ENCODE data around the gene KRTAP4-6. TPM values are rescaled to one million over a fixed set of nuclear protein-coding genes. Genes with fewer than 3 reads are reported as not detected.
A peak's percentile ranks its signal among the peaks of the same experiment; 100 is the strongest.

The KRTAP4-6 gene
- total RNA-seq, 1 experiment from 2014 or later: not detected

- no peaks in the 10 kb centered on the region for H3K9me3 ChIP-seq (ENCODE audit: low read length)
- peak overlapping the region; percentile 48 for H3K4me2 ChIP-seq (ENCODE audit: low read length)
- CTCF ChIA-PET: no interaction called here
- no peaks in the 10 kb centered on the region for H4K20me1 ChIP-seq (ENCODE audit: low read length)
- ATAC-seq (peak; percentile 96), DNase-seq (peak; percentile 80)
- intact Hi-C loops (cut with micrococcal nuclease): loop anchor here (1.0 kb wide), 1 partner anchor 8 kb away; the partner anchor contains the start of gene KRTAP4-6
- no peaks in the 10 kb centered on the region for H3K9me2 ChIP-seq (replicated peaks; ENCODE audit: low read length)
- no peak overlapping the region for H3K9ac ChIP-seq (ENCODE audit: low read length)
- H2AFZ ChIP-seq (ENCODE audit: low read length): no peak overlapping the region; the same call in 1 of the 2 replicates
- POLR2A ChIA-PET (ENCODE audit: unreplicated experiment): interaction anchor here (0.6 to 0.7 kb wide), 2 partner anchors 73 to 191 kb away, joined by 4 to 5 read pairs; no protein-coding TSS in a partner anchor
- BruUV-seq (replicated peaks): no TSS peak
- no peaks in the 10 kb centered on the region for H3K36me3 ChIP-seq (ENCODE audit: low read depth, low read length)
- no peak overlapping the region for H3K4me3 ChIP-seq (ENCODE audit: low read length)
- peaks cover 7% of the 10 kb centered on the region for H3F3A ChIP-seq (ENCODE audit: low read length, unreplicated experiment)
- peak overlapping the region; percentile 56 for H3K27ac ChIP-seq (ENCODE audit: low read length)
- H3K27me3 ChIP-seq (ENCODE audit: low read length): no peaks in the 10 kb centered on the region
- no peaks in the 10 kb centered on the region for H3K79me2 ChIP-seq (ENCODE audit: low read length)
- TF ChIP-seq EZH2 (IDR thresholded peaks at IDR 0.05; ENCODE audit: low read length, unreplicated experiment): no peak
- H3K4me1 ChIP-seq (ENCODE audit: insufficient read depth, low read length): peaks cover 39% of the 10 kb centered on the region
Measured at GRCh38 chr17:41131979-41132378, 8.4 kb downstream of the KRTAP4-6 start.

DNA sequence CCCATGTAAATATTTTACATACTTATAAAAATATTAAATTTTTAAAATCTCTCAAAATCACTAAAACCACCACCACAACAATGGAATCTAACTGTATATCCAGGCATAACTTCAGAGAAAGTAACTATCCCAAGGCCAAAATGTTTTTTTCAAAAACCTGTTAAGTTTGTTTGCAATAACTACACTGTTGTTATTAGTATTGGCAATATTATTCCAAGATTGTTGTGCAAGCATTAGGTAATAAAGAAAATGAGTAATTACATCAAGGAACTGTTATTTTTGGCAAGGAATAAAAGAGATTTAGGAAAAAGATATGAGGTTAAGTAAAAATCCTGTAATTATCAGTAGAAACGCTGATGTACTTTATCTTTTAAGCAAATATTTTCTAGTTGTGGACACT is 13.0 kb downstream of the KRTAP4-6 start:
- Histone ChIP-seq H3K4me2 (ENCODE audit: low read length) (no peak overlapping the region), H3K27me3 (ENCODE audit: low read length) (no peaks in the 10 kb centered on the region), H2AFZ (ENCODE audit: low read length) (no peak overlapping the region), H3K27ac (ENCODE audit: low read length) (no peak overlapping the region), H3K79me2 (ENCODE audit: low read length) (no peaks in the 10 kb centered on the region), H3K9ac (ENCODE audit: low read length) (no peak overlapping the region), H3F3A (ENCODE audit: low read length, unreplicated experiment) (peaks cover 7% of the 10 kb centered on the region), H3K36me3 (ENCODE audit: low read depth, low read length) (no peaks in the 10 kb centered on the region), H3K9me2 (replicated peaks; ENCODE audit: low read length) (no peaks in the 10 kb centered on the region), H3K4me1 (ENCODE audit: insufficient read depth, low read length) (peaks cover 18% of the 10 kb centered on the region), H3K9me3 (ENCODE audit: low read length) (no peaks in the 10 kb centered on the region), H3K4me3 (ENCODE audit: low read length) (no peak overlapping the region), H4K20me1 (ENCODE audit: low read length) (no peaks in the 10 kb centered on the region)
- intact Hi-C loops (cut with micrococcal nuclease): no loop called here
- CTCF ChIA-PET: no interaction called here
- BruUV-seq (replicated peaks): no TSS peak
- no peak for ATAC-seq
- TF ChIP-seq CTCF (conservative IDR thresholded peaks at IDR 0.05; ENCODE audit: low read depth, low read length) (no peak), EZH2phosphoT487 (IDR thresholded peaks at IDR 0.05; ENCODE audit: borderline replicate concordance, low read length) (no peak), EZH2 (IDR thresholded peaks at IDR 0.05; ENCODE audit: low read length, unreplicated experiment) (no peak)
- no peak for DNase-seq
- POLR2A ChIA-PET (ENCODE audit: unreplicated experiment): no interaction called here

DNA sequence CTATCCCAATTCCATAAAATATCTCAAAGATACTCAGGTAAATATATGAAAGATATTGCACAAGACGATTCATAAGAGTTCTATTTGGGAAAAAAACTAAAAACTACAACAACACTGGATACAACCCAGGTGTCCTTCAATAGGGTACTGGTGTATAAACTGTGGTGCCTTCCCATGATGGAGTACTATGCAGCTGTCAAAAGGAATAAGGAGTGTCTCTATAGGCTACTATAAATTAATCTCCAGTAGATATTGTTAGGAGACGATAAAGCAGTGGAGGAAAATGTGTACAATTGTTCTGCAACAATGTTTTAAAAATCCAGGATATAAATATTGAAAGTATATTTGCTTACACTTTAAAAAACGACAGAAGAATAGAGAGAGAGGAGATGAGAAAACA is 13.9 kb downstream of the KRTAP4-6 start:
- Histone ChIP-seq H3K27ac (ENCODE audit: low read length) (no peak overlapping the region), H3K27me3 (ENCODE audit: low read length) (no peaks in the 10 kb centered on the region), H3K9me3 (ENCODE audit: low read length) (no peaks in the 10 kb centered on the region), H3K79me2 (ENCODE audit: low read length) (no peaks in the 10 kb centered on the region), H4K20me1 (ENCODE audit: low read length) (no peaks in the 10 kb centered on the region), H3K4me3 (ENCODE audit: low read length) (no peak overlapping the region), H3K4me1 (ENCODE audit: insufficient read depth, low read length) (peaks cover 9% of the 10 kb centered on the region), H3K36me3 (ENCODE audit: low read depth, low read length) (no peaks in the 10 kb centered on the region), H3K4me2 (ENCODE audit: low read length) (no peak overlapping the region), H3K9me2 (replicated peaks; ENCODE audit: low read length) (no peaks in the 10 kb centered on the region), H2AFZ (ENCODE audit: low read length) (no peak overlapping the region), H3F3A (ENCODE audit: low read length, unreplicated experiment) (peaks cover under 1% of the 10 kb centered on the region), H3K9ac (ENCODE audit: low read length) (no peak overlapping the region)
- CTCF ChIA-PET: no interaction called here
- BruUV-seq (replicated peaks): no TSS peak
- POLR2A ChIA-PET (ENCODE audit: unreplicated experiment): no interaction called here
- no peak for ATAC-seq
- no peak for DNase-seq
- intact Hi-C loops (cut with micrococcal nuclease): no loop called here
- no peak for TF ChIP-seq CTCF (conservative IDR thresholded peaks at IDR 0.05; ENCODE audit: low read depth, low read length)
- no peak for TF ChIP-seq EZH2 (IDR thresholded peaks at IDR 0.05; ENCODE audit: low read length, unreplicated experiment)
- TF ChIP-seq EZH2phosphoT487 (IDR thresholded peaks at IDR 0.05; ENCODE audit: borderline replicate concordance, low read length): no peak
